Activated naive CD4-positive, alpha-beta T cell treated with anti-CD3 and anti-CD28 coated beads for 36 hours (primary cell): ENCODE data around the gene IL20RA. TPM values are rescaled to one million over a fixed set of nuclear protein-coding genes. Genes with fewer than 3 reads are reported as not detected.
"Not testable (repeated sequence)": the region's sequence is repeated elsewhere in the genome, so short reads cannot be mapped to it uniquely, and the experiment has no call there.

Experiments
- CTCF ChIA-PET: fragments of 350-600 bp; sonication (Branson Sonifier 250); formaldehyde crosslinking; loops from one replicate; lab custom pipeline; 2021; ENCODE audit warnings: antibody characterized with exemption; lab: Charles Lee
- DNase-seq: peaks from one replicate; pipeline ENCODE4 v3.0.0-alpha.2; 2020
- H3K27ac Mint-ChIP-seq: one replicate; pipeline ENCODE4 v1.8.0; 2021; ENCODE audit warnings: mild to moderate bottlenecking, mixed read lengths
- H3K27me3 Mint-ChIP-seq: one replicate; pipeline ENCODE4 v1.8.0; 2021; ENCODE audit warnings: low read depth, mixed read lengths
- H3K36me3 Mint-ChIP-seq: one replicate; pipeline ENCODE4 v1.8.0; 2021; ENCODE audit warnings: low read depth, mixed read lengths
- H3K4me1 Mint-ChIP-seq: one replicate; pipeline ENCODE4 v1.8.0; 2021; ENCODE audit warnings: low read depth, mixed read lengths
- H3K4me3 Mint-ChIP-seq: one replicate; pipeline ENCODE4 v1.8.0; 2021; ENCODE audit warnings: mild to moderate bottlenecking, moderate library complexity, mixed read lengths
- H3K9me3 Mint-ChIP-seq: one replicate; pipeline ENCODE4 v1.8.0; 2021; ENCODE audit warnings: mixed read lengths
- intact Hi-C: fragments of 100-400 bp; cut with micrococcal nuclease; formaldehyde crosslinking; loops from one replicate; pipeline ENCODE4 v1.15.1; 2023
- total RNA-seq, 2 experiments: library from RNA; stranded (reverse); gene quantifications; one replicate each; pipeline ENCODE4 v1.2.3, GENCODE V29; 2021

Gene IL20RA
- total RNA-seq, 2 experiments from 2014 or later, result not detected

- CTCF ChIA-PET, result interaction anchor here (0.6 to 2.2 kb wide), 4 partner anchors 8 to 238 kb away, joined by 3 to 14 read pairs (median 5); no protein-coding TSS in a partner anchor
- H3K27ac Mint-ChIP-seq, H3K9me3 Mint-ChIP-seq, DNase-seq, H3K4me1 Mint-ChIP-seq, H3K36me3 Mint-ChIP-seq, H3K4me3 Mint-ChIP-seq: not testable (repeated sequence)
- H3K27me3 Mint-ChIP-seq, result peaks cover 24% of the 10 kb centered on the region
- intact Hi-C loops, result loop anchor here (1.0 to 5.0 kb wide), 6 partner anchors 19 to 566 kb away; no protein-coding TSS in a partner anchor
Observed at GRCh38 chr6:137075790-137076189, 31.0 kb upstream of the IL20RA start.

GRCh38 chr6:137070303-137070702, 25.5 kb upstream of the IL20RA start:
- H3K9me3 Mint-ChIP-seq, result no peaks in the 10 kb centered on the region
- DNase-seq, result no peak
- H3K36me3 Mint-ChIP-seq, result no peaks in the 10 kb centered on the region
- no peak overlapping the region for H3K27ac Mint-ChIP-seq
- no peaks in the 10 kb centered on the region for H3K4me1 Mint-ChIP-seq
- H3K27me3 Mint-ChIP-seq, result peaks cover 37% of the 10 kb centered on the region
- no peak overlapping the region for H3K4me3 Mint-ChIP-seq
- intact Hi-C loops, result no loop called here
- CTCF ChIA-PET, result interaction anchor here (0.8 kb wide), 1 partner anchor 24 kb away, joined by 3 read pairs; no protein-coding TSS in a partner anchor

GRCh38 chr6:137067399-137067798, 22.6 kb upstream of the IL20RA start:
- H3K4me1 Mint-ChIP-seq, result no peaks in the 10 kb centered on the region
- no peak overlapping the region for H3K4me3 Mint-ChIP-seq
- no peaks in the 10 kb centered on the region for H3K9me3 Mint-ChIP-seq
- CTCF ChIA-PET, result interaction anchor here (0.6 to 1.5 kb wide), 3 partner anchors 9 to 172 kb away, joined by 3 to 4 read pairs (median 3); no protein-coding TSS in a partner anchor
- intact Hi-C loops, result no loop called here
- no peaks in the 10 kb centered on the region for H3K36me3 Mint-ChIP-seq
- no peak overlapping the region for H3K27ac Mint-ChIP-seq
- H3K27me3 Mint-ChIP-seq, result peaks cover 33% of the 10 kb centered on the region
- no peak for DNase-seq

GRCh38 chr6:137058037-137058436, 13.3 kb upstream of the IL20RA start:
- Mint-ChIP-seq H3K4me3 (no peak overlapping the region), H3K9me3 (no peaks in the 10 kb centered on the region), H3K27me3 (peaks cover 3% of the 10 kb centered on the region), H3K27ac (no peak overlapping the region), H3K36me3 (no peaks in the 10 kb centered on the region), H3K4me1 (no peaks in the 10 kb centered on the region)
- CTCF ChIA-PET, result interaction anchor here (1.1 kb wide), 1 partner anchor 10 kb away, joined by 4 read pairs; no protein-coding TSS in a partner anchor
- no peak for DNase-seq
- intact Hi-C loops, result no loop called here

- DNase-seq, result no peak
- H3K9me3 Mint-ChIP-seq, result no peaks in the 10 kb centered on the region
- peaks cover 13% of the 10 kb centered on the region for H3K27me3 Mint-ChIP-seq
- intact Hi-C loops, result no loop called here
- CTCF ChIA-PET, result no interaction called here
- H3K27ac Mint-ChIP-seq, result no peak overlapping the region
- H3K36me3 Mint-ChIP-seq, result no peaks in the 10 kb centered on the region
- no peak overlapping the region for H3K4me3 Mint-ChIP-seq
- no peaks in the 10 kb centered on the region for H3K4me1 Mint-ChIP-seq
Observed at GRCh38 chr6:137056121-137056880, 11.5 kb upstream of the IL20RA start.

- Mint-ChIP-seq H3K4me1 (no peaks in the 10 kb centered on the region), H3K27ac (no peak overlapping the region), H3K9me3 (no peaks in the 10 kb centered on the region), H3K36me3 (no peaks in the 10 kb centered on the region), H3K27me3 (peaks cover 36% of the 10 kb centered on the region), H3K4me3 (no peak overlapping the region)
- no peak for DNase-seq
- intact Hi-C loops, result no loop called here
- CTCF ChIA-PET, result no interaction called here
Observed at GRCh38 chr6:137051790-137052472, 7.2 kb upstream of the IL20RA start.

- Mint-ChIP-seq H3K9me3 (no peaks in the 10 kb centered on the region), H3K36me3 (no peaks in the 10 kb centered on the region), H3K4me3 (no peak overlapping the region), H3K27me3 (peaks cover 49% of the 10 kb centered on the region), H3K27ac (no peak overlapping the region), H3K4me1 (no peaks in the 10 kb centered on the region)
- DNase-seq, result no peak
- CTCF ChIA-PET, result no interaction called here
- intact Hi-C loops, result no loop called here
Observed at GRCh38 chr6:137049095-137049494, 4.3 kb upstream of the IL20RA start.

- Mint-ChIP-seq H3K27me3 (peaks cover 61% of the 10 kb centered on the region), H3K4me3 (no peak overlapping the region), H3K36me3 (no peaks in the 10 kb centered on the region), H3K27ac (no peak overlapping the region), H3K4me1 (no peaks in the 10 kb centered on the region), H3K9me3 (no peaks in the 10 kb centered on the region)
- CTCF ChIA-PET, result no interaction called here
- no peak for DNase-seq
- intact Hi-C loops, result no loop called here
Observed at GRCh38 chr6:137046871-137047412, 2.2 kb upstream of the IL20RA start.

- intact Hi-C loops, result no loop called here
- CTCF ChIA-PET, result interaction anchor here (0.6 kb wide), 2 partner anchors 69 to 958 kb away, joined by 3 read pairs; no protein-coding TSS in a partner anchor
- H3K4me3 Mint-ChIP-seq, result peak overlapping the region; percentile 51
- peaks cover 61% of the 10 kb centered on the region for H3K27me3 Mint-ChIP-seq
- no peaks in the 10 kb centered on the region for H3K36me3 Mint-ChIP-seq
- no peak overlapping the region for H3K27ac Mint-ChIP-seq
- no peak for DNase-seq
- no peaks in the 10 kb centered on the region for H3K9me3 Mint-ChIP-seq
- no peaks in the 10 kb centered on the region for H3K4me1 Mint-ChIP-seq
Observed at GRCh38 chr6:137045222-137045789, 541 bp upstream of the IL20RA start.

GRCh38 chr6:137043710-137044365, 927 bp downstream of the IL20RA start:
- peak; percentile 16 for DNase-seq
- intact Hi-C loops, result no loop called here
- H3K4me1 Mint-ChIP-seq, result no peaks in the 10 kb centered on the region
- CTCF ChIA-PET, result interaction anchor here (0.6 to 0.7 kb wide), 5 partner anchors 46 to 583 kb away, joined by 3 to 9 read pairs (median 3); no protein-coding TSS in a partner anchor
- no peaks in the 10 kb centered on the region for H3K36me3 Mint-ChIP-seq
- peaks cover 60% of the 10 kb centered on the region for H3K27me3 Mint-ChIP-seq
- no peak overlapping the region for H3K27ac Mint-ChIP-seq
- H3K9me3 Mint-ChIP-seq, result no peaks in the 10 kb centered on the region
- H3K4me3 Mint-ChIP-seq, result peak overlapping the region; percentile 68

- CTCF ChIA-PET, result no interaction called here
- Mint-ChIP-seq H3K27ac (no peak overlapping the region), H3K9me3 (no peaks in the 10 kb centered on the region)
Observed at GRCh38 chr6:137040393-137040792, 4.4 kb downstream of the IL20RA start.

More at GRCh38 chr6:137040393-137040792, 4.4 kb downstream of the IL20RA start:
- Mint-ChIP-seq H3K4me3 (no peak overlapping the region), H3K27me3 (peaks cover 58% of the 10 kb centered on the region), H3K36me3 (no peaks in the 10 kb centered on the region), H3K4me1 (no peaks in the 10 kb centered on the region)
- intact Hi-C loops, result no loop called here
- DNase-seq, result no peak
